ENCODE measurements around the gene MST1R. TPM values are rescaled to one million over a fixed set of nuclear protein-coding genes. Genes with fewer than 3 reads are reported as not detected.
"Not testable (repeated sequence)": the region's sequence is repeated elsewhere in the genome, so short reads cannot be mapped to it uniquely, and the experiment has no call there.

Gene MST1R
- polyA plus RNA-seq, 2 of the 4 experiments (the other 2 are of a cell fraction): 5.9 to 7.5 TPM

- peak; percentile 95 to 98 for DNase-seq (ENCODE audit: low read depth in 1 of 2, low spot score in 1 of 2)
- ChIA-PET POLR2A (interaction anchor here (0.6 to 2.9 kb wide), 6 partner anchors 9 to 137 kb away, joined by 3 to 23 read pairs (median 3); partner anchors contain the start of genes INKA1 and MON1A), CTCF (interaction anchor here (0.7 to 1.1 kb wide), 3 partner anchors 9 to 10 kb away, joined by 3 to 5 read pairs (median 3); partner anchors contain the start of gene MON1A)
- WGBS (ENCODE audit: missing lambda C conversion rate): 3% methylated on average over 6 of the region's 74 CpGs
- H3K9me3 ChIP-seq: no peaks in the 10 kb centered on the region
- peak; percentile 99 for ATAC-seq
- 0 out of 3 replicates have a peak, but pooled peaks cover 3% of the 10 kb centered on the region for H3K4me1 ChIP-seq
- TF ChIP-seq EHF (CRISPR knock-in tag; IDR thresholded peaks at IDR 0.05): no peak
- peak; percentile 61; the same call in 2 of the 3 replicates for TF ChIP-seq BCL3 (IDR thresholded peaks at IDR 0.05)
- TF ChIP-seq RARB (CRISPR knock-in tag; IDR thresholded peaks at IDR 0.05): no peak
- peak; percentile 60 to 91; a peak in 3 of 5 replicates for TF ChIP-seq JUN (IDR thresholded peaks at IDR 0.05)
- 0 out of 2 replicates have a peak, but pooled peaks have one; percentile 42 for TF ChIP-seq MYC (IDR thresholded peaks at IDR 0.05; ENCODE audit: borderline replicate concordance, low read length)
- TF ChIP-seq PHF8 (IDR thresholded peaks at IDR 0.05; ENCODE audit: borderline replicate concordance, low read depth): peak; percentile 95
- TF ChIP-seq USF2 (IDR thresholded peaks at IDR 0.05): peak; percentile 87
- TF ChIP-seq MAX (IDR thresholded peaks at IDR 0.05): peak; percentile 57; the same call in 1 of the 2 replicates
- peak; percentile 52 for TF ChIP-seq POLR2A (IDR thresholded peaks at IDR 0.05; ENCODE audit: low read length)
- peak within 1 kb of the TSS; percentile 75 for H3K4me2 ChIP-seq
- H3K4me3 ChIP-seq: peak within 1 kb of the TSS; percentile 79
- H3K27ac ChIP-seq: peak within 1 kb of the TSS; percentile 93 to 94
- FAIRE-seq: no peak
Observed at GRCh38 chr3:49939858-49940666, 36.4 kb upstream of the MST1R start, which contains the start of gene RBM6. Gene RBM6, plus strand, starts transcription at chr3:49940150. Its CDS starts 22,492 bp downstream, at chr3:49962642.

- Histone ChIP-seq H3K4me1 (0 out of 3 replicates have a peak, but pooled peaks cover 3% of the 10 kb centered on the region), H3K4me2 (no peak overlapping the region), H3K9me3 (no peaks in the 10 kb centered on the region), H3K27ac (no peak overlapping the region), H3K4me3 (no peak overlapping the region)
- TF ChIP-seq CHD2 (IDR thresholded peaks at IDR 0.05; ENCODE audit: low read length, partially characterized antibody) (no peak), MAFK (IDR thresholded peaks at IDR 0.05; ENCODE audit: partially characterized antibody) (peak; percentile 85)
- 54% methylated on average over 3 of the region's 3 CpGs for WGBS (ENCODE audit: missing lambda C conversion rate)
- no peak for FAIRE-seq
- DNase-seq (ENCODE audit: low read depth in 1 of 2, low spot score in 1 of 2): peak in 1 of 2 experiments; percentile 9
- CTCF ChIA-PET: interaction anchor here (0.7 to 1.0 kb wide), 3 partner anchors 10 to 155 kb away, joined by 3 read pairs; no protein-coding TSS in a partner anchor
- POLR2A ChIA-PET: no interaction called here
- ATAC-seq: no peak
Observed at GRCh38 chr3:49937090-49937489, 33.4 kb upstream of the MST1R start.

- CTCF ChIA-PET; H3K4me3 ChIP-seq; POLR2A ChIA-PET; H3K4me2 ChIP-seq; FAIRE-seq; H3K9me3 ChIP-seq; H3K27ac ChIP-seq; ATAC-seq; DNase-seq (ENCODE audit: low read depth in 1 of 2, low spot score in 1 of 2): not testable (repeated sequence)
- 88% methylated on average over 15 of the region's 15 CpGs for WGBS (ENCODE audit: missing lambda C conversion rate)
- H3K4me1 ChIP-seq: peaks cover 16% of the 10 kb centered on the region; the same call in 2 of the 3 replicates
Observed at GRCh38 chr3:49932281-49932680, 28.6 kb upstream of the MST1R start.

GRCh38 chr3:49930922-49931321, 27.2 kb upstream of the MST1R start:
- H3K4me1 ChIP-seq: peaks cover 16% of the 10 kb centered on the region; the same call in 2 of the 3 replicates
- POLR2A ChIA-PET: interaction anchor here (1.0 kb wide), 1 partner anchor 9 kb away, joined by 3 read pairs; the partner anchor contains the start of gene RBM6
- H3K4me2 ChIP-seq: no peak overlapping the region
- no peaks in the 10 kb centered on the region for H3K9me3 ChIP-seq
- FAIRE-seq (no peak), ATAC-seq (no peak), DNase-seq (ENCODE audit: low read depth in 1 of 2, low spot score in 1 of 2) (peak in 1 of 2 experiments; percentile 37)
- 78% methylated on average over 1 of the region's 1 CpG for WGBS (ENCODE audit: missing lambda C conversion rate)
- H3K27ac ChIP-seq: no peak overlapping the region; a peak in 1 of 6 replicates
- CTCF ChIA-PET: interaction anchor here (0.7 to 4.2 kb wide), 4 partner anchors 9 to 172 kb away, joined by 3 to 16 read pairs (median 3); partner anchors contain the start of gene RBM6
- H3K4me3 ChIP-seq: no peak overlapping the region
- TF ChIP-seq HEYL (CRISPR knock-in tag; IDR thresholded peaks at IDR 0.05) (no peak), CEBPB (IDR thresholded peaks at IDR 0.05) (no peak), RAD21 (conservative IDR thresholded peaks at IDR 0.05 in 1 of 2, IDR thresholded peaks at IDR 0.05 in 1 of 2) (no peak), CHD4 (IDR thresholded peaks at IDR 0.05; ENCODE audit: borderline replicate concordance) (no peak), ESRRA (IDR thresholded peaks at IDR 0.05; ENCODE audit: borderline replicate concordance, low read length) (no peak), RFX5 (IDR thresholded peaks at IDR 0.05) (no peak), SREBF2 (IDR thresholded peaks at IDR 0.05) (no peak), ZSCAN20 (CRISPR knock-in tag; IDR thresholded peaks at IDR 0.05) (no peak), BHLHE40 (IDR thresholded peaks at IDR 0.05; ENCODE audit: low read depth, low read length) (no peak), HOXB13 (CRISPR knock-in tag; IDR thresholded peaks at IDR 0.05; ENCODE audit: low read depth) (no peak), REST (IDR thresholded peaks at IDR 0.05) (no peak), HOXA7 (CRISPR knock-in tag; IDR thresholded peaks at IDR 0.05) (no peak)
